Esophagus (tissue), 2 donors: Measurements from ENCODE around the gene LRIG1. TPM values are rescaled to one million over a fixed set of nuclear protein-coding genes. Genes with fewer than 3 reads are reported as not detected.

ENCODE experiments used
- H3K27ac ChIP-seq, 2 donors: one replicate each; pipeline ENCODE4 v1.5.1; 2013; ENCODE audit warnings: low read depth in 2 of 2, mild to moderate bottlenecking in 2 of 2, inconsistent platforms in 1 of 2, low read length in 1 of 2, moderate library complexity in 1 of 2
- H3K27me3 ChIP-seq, 2 donors: one replicate each; pipeline ENCODE4 v1.6.1; 2013; ENCODE audit warnings: low read length in 2 of 2, control low read depth in 1 of 2, mild to moderate bottlenecking in 1 of 2; ENCODE audit not compliant: insufficient read depth in 2 of 2, control insufficient read depth in 1 of 2
- H3K36me3 ChIP-seq, 2 donors: one replicate each; pipeline ENCODE4 v1.6.1; 2013; ENCODE audit warnings: low read length in 1 of 2; ENCODE audit not compliant: control insufficient read depth in 2 of 2, insufficient read depth in 2 of 2
- H3K4me1 ChIP-seq, 2 donors: one replicate each; pipeline ENCODE4 v1.6.1; 2013; ENCODE audit warnings: low read length in 1 of 2; ENCODE audit not compliant: control insufficient read depth in 2 of 2, insufficient read depth in 2 of 2
- H3K4me3 ChIP-seq, 2 donors: one replicate each; pipeline ENCODE4 v1.5.1; 2013; ENCODE audit warnings: low read length in 2 of 2, mild to moderate bottlenecking in 2 of 2, low read depth in 1 of 2, moderate library complexity in 1 of 2
- H3K9me3 ChIP-seq, 2 donors: one replicate each; pipeline ENCODE4 v1.6.1; 2013; ENCODE audit warnings: mild to moderate bottlenecking in 2 of 2, low read depth in 1 of 2, low read length in 1 of 2, moderate library complexity in 1 of 2; ENCODE audit not compliant: control insufficient read depth in 2 of 2, insufficient read depth in 1 of 2
- WGBS, 2 donors: extraction: QIAGEN DNeasy Blood & Tissue Kit; methylation state at CpG; one replicate each; pipeline ENCODE4 v1.1.7; 2013; 5-methylcytosine and 5-hydroxymethylcytosine counted together
- polyA plus RNA-seq, 2 donors: library from polyadenylated mRNA; stranded (reverse); fragments of 200-250 nt; gene quantifications; one replicate each; pipeline ENCODE4 v1.2.3, GENCODE V29; 2013
- donor health status: healthy with polysubstance abuse.
- donor health status: Bipolar disorder and iron deficiency.

The LRIG1 gene
- polyA plus RNA-seq, 2 donors = 6.2 to 11.0 TPM

GRCh38 chr3:66497288-66497984 is 3.4 kb downstream of the LRIG1 start:
- Histone ChIP-seq H3K4me1 (peaks cover 0 to 1% of the 10 kb centered on the region in 2 donors), H3K27me3 (no peaks in the 10 kb centered on the region), H3K27ac (no peak overlapping the region), H3K36me3 (no peaks in the 10 kb centered on the region), H3K9me3 (no peaks in the 10 kb centered on the region), H3K4me3 (no peak overlapping the region)
- 47 to 65% methylated on average over 5 of the region's 5 CpGs for WGBS, 2 donors

DNA sequence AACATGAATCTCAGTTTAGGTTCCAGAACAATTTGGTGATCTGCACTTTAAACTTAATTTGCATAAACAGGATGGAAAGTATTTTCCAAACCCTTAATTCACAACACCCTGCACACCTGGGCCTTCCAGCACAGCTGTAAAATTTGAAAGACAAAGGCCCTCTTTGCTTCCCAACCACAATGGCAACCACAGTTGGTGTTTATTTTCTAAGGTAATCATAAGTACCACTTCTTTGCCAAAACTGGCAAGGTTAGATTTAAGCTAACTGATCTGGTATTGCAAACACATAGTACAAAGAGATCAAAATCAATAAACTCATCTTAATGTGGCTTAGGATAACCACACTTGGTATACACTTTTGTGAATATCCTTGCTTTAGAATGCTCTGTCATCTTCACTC is 4.1 kb downstream of the LRIG1 start:
- H3K9me3 ChIP-seq = no peaks in the 10 kb centered on the region
- H3K27ac ChIP-seq = no peak overlapping the region
- no peak overlapping the region for H3K4me3 ChIP-seq
- H3K4me1 ChIP-seq = peaks cover 0 to 1% of the 10 kb centered on the region in 2 donors
- H3K27me3 ChIP-seq = no peaks in the 10 kb centered on the region
- no peaks in the 10 kb centered on the region for H3K36me3 ChIP-seq

- Histone ChIP-seq H3K4me1 (peaks cover 0 to 1% of the 10 kb centered on the region in 2 donors), H3K27me3 (no peaks in the 10 kb centered on the region), H3K27ac (no peak overlapping the region), H3K36me3 (no peaks in the 10 kb centered on the region), H3K9me3 (no peaks in the 10 kb centered on the region), H3K4me3 (no peak overlapping the region)
- 64 to 82% methylated on average over 3 of the region's 3 CpGs for WGBS, 2 donors
These were observed 4.5 kb downstream of the LRIG1 start for GRCh38 chr3:66496301-66496700.

DNA sequence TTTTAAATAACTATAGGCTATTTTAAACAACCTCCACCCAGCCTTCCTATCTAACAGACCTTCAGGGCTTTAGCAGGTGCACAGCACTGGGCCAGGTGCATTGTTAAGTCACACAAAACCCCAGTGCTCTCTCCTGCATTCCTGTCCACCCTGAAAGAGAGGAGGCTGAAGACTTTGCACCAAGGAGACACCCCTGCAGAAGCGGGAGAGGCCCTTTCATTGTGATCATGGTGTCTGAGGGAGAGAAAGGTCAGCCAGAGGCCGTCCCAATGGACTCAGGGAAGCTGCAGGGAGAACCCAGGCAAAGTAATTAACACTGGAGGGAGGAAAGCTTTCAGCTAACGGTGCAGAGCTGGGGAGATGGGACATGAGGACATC is 5.2 kb downstream of the LRIG1 start:
- peaks cover 0 to 1% of the 10 kb centered on the region in 2 donors for H3K4me1 ChIP-seq
- H3K27me3 ChIP-seq = no peaks in the 10 kb centered on the region
- no peaks in the 10 kb centered on the region for H3K36me3 ChIP-seq
- peak overlapping the region in 1 of 2 donors; percentile 11 for H3K27ac ChIP-seq
- no peaks in the 10 kb centered on the region for H3K9me3 ChIP-seq
- H3K4me3 ChIP-seq = no peak overlapping the region
- WGBS, 2 donors = 40 to 41% methylated on average over 3 of the region's 3 CpGs

GRCh38 chr3:66494959-66495667 is 5.7 kb downstream of the LRIG1 start:
- Histone ChIP-seq H3K9me3 (no peaks in the 10 kb centered on the region), H3K4me3 (no peak overlapping the region), H3K27me3 (no peaks in the 10 kb centered on the region), H3K27ac (no peak overlapping the region), H3K4me1 (peaks cover 0 to 1% of the 10 kb centered on the region in 2 donors), H3K36me3 (no peaks in the 10 kb centered on the region)
- 50 to 61% methylated on average over 7 of the region's 7 CpGs for WGBS, 2 donors

DNA sequence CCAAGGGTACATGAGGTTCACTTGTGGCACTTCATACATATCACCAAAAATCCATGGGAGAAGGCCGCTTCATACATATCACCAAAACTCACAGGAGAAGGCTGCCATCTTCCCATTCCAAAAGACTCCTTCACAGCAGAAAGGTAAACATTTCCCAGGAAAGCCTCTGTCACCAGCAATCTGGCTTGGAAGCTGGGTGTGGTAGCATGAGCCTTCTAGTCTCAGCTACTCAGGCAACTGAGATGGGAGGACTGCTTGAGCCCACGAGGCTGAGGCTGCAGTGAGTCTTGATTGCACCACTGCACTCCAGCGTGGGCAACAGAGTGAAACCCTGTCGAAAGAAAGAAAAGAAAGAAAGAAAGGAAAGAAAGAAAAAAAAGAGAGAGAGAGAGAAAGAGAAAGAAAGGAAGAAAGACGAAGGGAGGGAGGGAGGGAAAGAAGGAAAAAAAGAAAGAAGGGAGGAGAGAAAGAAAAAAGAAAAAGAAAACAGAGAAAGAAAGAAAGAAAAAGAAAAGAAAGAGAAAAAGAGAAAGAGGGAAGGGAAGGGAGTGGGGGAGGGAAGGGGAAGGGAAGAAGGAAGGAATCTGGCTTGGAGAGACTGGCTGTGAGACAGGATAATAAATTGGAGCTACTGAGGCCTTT is 7.2 kb downstream of the LRIG1 start:
- H3K4me3 ChIP-seq = no peak overlapping the region
- no peaks in the 10 kb centered on the region for H3K4me1 ChIP-seq
- no peaks in the 10 kb centered on the region for H3K9me3 ChIP-seq
- 68 to 83% methylated on average over 5 of the region's 5 CpGs for WGBS, 2 donors
- no peak overlapping the region for H3K27ac ChIP-seq
- no peaks in the 10 kb centered on the region for H3K36me3 ChIP-seq
- H3K27me3 ChIP-seq = no peaks in the 10 kb centered on the region

GRCh38 chr3:66492672-66493071 is 8.2 kb downstream of the LRIG1 start:
- no peaks in the 10 kb centered on the region for H3K4me1 ChIP-seq
- no peaks in the 10 kb centered on the region for H3K27me3 ChIP-seq
- peak overlapping the region in 1 of 2 donors; percentile 1 for H3K27ac ChIP-seq
- H3K4me3 ChIP-seq = no peak overlapping the region
- WGBS, 2 donors = 43 to 55% methylated on average over 7 of the region's 7 CpGs
- H3K9me3 ChIP-seq = no peaks in the 10 kb centered on the region
- no peaks in the 10 kb centered on the region for H3K36me3 ChIP-seq

DNA sequence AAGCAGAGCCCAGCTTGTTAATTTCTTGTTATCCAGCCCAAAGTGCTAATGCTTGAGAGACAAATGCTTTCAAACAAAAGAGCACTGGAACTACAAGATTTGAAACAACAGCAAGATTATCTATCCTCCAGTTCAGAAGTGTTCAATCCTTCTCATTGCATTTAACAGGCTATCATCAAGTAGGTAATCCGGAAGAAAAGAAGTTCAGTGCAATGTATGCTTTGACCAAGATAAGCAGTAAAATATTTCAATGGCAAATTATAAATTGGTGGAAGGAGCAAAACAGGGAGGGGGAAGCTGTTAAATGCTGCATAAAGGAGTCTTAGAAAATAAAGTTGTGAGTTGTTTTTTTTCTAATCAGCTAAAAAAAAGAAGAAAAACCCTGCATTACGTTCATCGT is 8.8 kb downstream of the LRIG1 start:
- no peaks in the 10 kb centered on the region for H3K4me1 ChIP-seq
- 66 to 73% methylated on average over 3 of the region's 3 CpGs for WGBS, 2 donors
- no peaks in the 10 kb centered on the region for H3K27me3 ChIP-seq
- H3K36me3 ChIP-seq = no peaks in the 10 kb centered on the region
- H3K9me3 ChIP-seq = no peaks in the 10 kb centered on the region
- no peak overlapping the region for H3K27ac ChIP-seq
- H3K4me3 ChIP-seq = no peak overlapping the region

DNA sequence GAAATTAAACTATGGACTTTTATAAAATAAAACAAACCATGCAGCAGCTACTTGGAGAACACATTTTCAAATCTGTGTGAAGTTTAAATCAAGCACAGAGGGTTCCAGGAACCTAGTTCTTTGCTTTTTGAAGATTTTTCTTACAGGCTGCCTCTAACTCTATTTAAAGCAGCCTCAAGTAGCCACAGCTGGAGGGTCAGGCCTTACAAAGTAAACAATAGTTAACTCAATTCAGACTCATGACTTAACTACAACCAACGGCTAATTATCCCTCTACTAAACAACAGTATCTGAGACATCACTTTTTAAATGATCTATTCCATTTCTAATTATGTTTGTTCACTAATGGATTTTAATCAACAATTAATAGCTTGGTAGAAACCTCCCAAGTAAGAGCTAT is 9.8 kb downstream of the LRIG1 start:
- no peaks in the 10 kb centered on the region for H3K36me3 ChIP-seq
- H3K4me3 ChIP-seq = no peak overlapping the region
- H3K4me1 ChIP-seq = no peaks in the 10 kb centered on the region
- H3K27me3 ChIP-seq = no peaks in the 10 kb centered on the region
- no peak overlapping the region for H3K27ac ChIP-seq
- H3K9me3 ChIP-seq = no peaks in the 10 kb centered on the region
- WGBS, 2 donors = 48 to 55% methylated on average over 1 of the region's 1 CpG
